Measurements from ENCODE around the gene IKZF3.

The IKZF3 gene

DNA sequence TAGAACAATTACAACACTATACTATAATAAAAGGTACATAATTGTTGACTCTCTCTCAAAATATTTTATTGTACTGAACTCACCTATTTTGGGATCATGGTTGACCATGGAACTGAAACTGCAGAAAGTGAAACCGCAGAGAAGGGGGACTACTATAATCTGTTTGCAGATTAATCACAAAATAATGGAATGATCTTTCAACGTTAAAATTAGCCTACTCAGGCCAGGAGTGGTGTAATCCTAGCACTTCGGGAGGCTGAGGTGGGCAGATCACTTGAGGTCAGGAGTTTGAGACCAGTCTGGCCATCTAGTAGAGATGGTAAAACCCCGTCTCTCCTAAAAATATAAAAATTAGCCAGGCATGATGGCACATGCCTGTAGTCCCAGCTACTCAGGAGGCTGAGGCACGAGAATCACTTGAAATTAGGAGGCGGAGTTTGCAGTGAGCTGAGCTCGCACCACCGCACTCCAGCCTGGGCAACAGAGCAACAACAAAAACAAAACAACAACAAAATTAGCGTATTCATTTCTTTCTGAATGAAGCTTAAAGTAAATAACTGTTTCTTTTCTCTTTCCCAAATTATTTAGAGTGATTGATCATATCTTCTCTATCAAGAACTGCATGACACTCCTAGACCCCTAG is 45.6 kb downstream of the IKZF3 start:
- no peak for TF ChIP-seq EZH2 (IDR thresholded peaks at IDR 0.05; ENCODE audit: borderline replicate concordance, low read depth, low read length, severe bottlenecking)
- TF ChIP-seq, protein P1, sequence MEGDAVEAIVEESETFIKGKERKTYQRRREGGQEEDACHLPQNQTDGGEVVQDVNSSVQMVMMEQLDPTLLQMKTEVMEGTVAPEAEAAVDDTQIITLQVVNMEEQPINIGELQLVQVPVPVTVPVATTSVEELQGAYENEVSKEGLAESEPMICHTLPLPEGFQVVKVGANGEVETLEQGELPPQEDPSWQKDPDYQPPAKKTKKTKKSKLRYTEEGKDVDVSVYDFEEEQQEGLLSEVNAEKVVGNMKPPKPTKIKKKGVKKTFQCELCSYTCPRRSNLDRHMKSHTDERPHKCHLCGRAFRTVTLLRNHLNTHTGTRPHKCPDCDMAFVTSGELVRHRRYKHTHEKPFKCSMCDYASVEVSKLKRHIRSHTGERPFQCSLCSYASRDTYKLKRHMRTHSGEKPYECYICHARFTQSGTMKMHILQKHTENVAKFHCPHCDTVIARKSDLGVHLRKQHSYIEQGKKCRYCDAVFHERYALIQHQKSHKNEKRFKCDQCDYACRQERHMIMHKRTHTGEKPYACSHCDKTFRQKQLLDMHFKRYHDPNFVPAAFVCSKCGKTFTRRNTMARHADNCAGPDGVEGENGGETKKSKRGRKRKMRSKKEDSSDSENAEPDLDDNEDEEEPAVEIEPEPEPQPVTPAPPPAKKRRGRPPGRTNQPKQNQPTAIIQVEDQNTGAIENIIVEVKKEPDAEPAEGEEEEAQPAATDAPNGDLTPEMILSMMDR (IDR thresholded peaks at IDR 0.05; ENCODE audit: borderline replicate concordance, extremely low read depth, low read length, poor library complexity, severe bottlenecking) = no peak
- Histone ChIP-seq H3K4me2 (ENCODE audit: insufficient read depth, low read length) (no peak overlapping the region), H3K27me3 (ENCODE audit: insufficient read depth, low read length, poor library complexity) (peaks cover 4% of the 10 kb centered on the region), H3K4me3 (ENCODE audit: low read depth in 1 of 2, low read length in 2 of 2) (no peak overlapping the region), H3K79me2 (ENCODE audit: insufficient read depth, low read length) (no peaks in the 10 kb centered on the region), H3K9me3 (ENCODE audit: insufficient read depth, low read length, severe bottlenecking) (peaks cover 3% of the 10 kb centered on the region), H3K4me1 (ENCODE audit: insufficient read depth, low read length) (peaks cover 34% of the 10 kb centered on the region), H3K9ac (ENCODE audit: low read depth, low read length) (no peak overlapping the region), H3K36me3 (ENCODE audit: insufficient read depth, low read length) (no peaks in the 10 kb centered on the region), H4K20me1 (ENCODE audit: insufficient read depth, low read length) (peaks cover 4% of the 10 kb centered on the region), H3K27ac (ENCODE audit: low read length) (no peak overlapping the region), H2AFZ (ENCODE audit: low read depth, low read length) (no peak overlapping the region)
- ATAC-seq (ENCODE audit: insufficient read depth, low read depth) = no peak
- DNase-seq = no peak

DNA sequence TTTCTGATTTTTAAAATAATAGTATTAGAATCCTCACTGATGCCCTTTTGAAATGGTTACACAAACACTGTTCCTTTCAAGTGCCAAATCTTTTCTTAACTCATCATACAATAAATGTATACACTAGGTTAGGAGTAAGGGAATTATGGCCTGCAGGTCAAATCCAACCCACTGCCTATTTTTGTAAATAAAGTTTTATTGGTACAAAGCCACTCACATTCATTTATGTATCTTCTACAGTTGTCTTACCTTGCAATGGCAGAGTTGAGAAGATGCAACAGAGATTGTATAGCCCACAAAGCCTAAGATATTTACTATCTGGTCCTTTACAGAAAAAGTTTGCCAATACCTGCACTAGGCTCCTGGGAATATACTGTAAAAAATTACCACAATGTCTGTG is 47.8 kb downstream of the IKZF3 start:
- no peaks in the 10 kb centered on the region for H3K9me3 ChIP-seq (ENCODE audit: insufficient read depth, low read length, severe bottlenecking)
- no peak overlapping the region for H3K4me3 ChIP-seq (ENCODE audit: low read depth in 1 of 2, low read length in 2 of 2)
- no peaks in the 10 kb centered on the region for H3K79me2 ChIP-seq (ENCODE audit: insufficient read depth, low read length)
- TF ChIP-seq, protein P1 (IDR thresholded peaks at IDR 0.05; ENCODE audit: borderline replicate concordance, extremely low read depth, low read length, poor library complexity, severe bottlenecking) = no peak
- TF ChIP-seq EZH2 (IDR thresholded peaks at IDR 0.05; ENCODE audit: borderline replicate concordance, low read depth, low read length, severe bottlenecking) = no peak
- no peak overlapping the region for H3K9ac ChIP-seq (ENCODE audit: low read depth, low read length)
- peaks cover 4% of the 10 kb centered on the region for H3K27me3 ChIP-seq (ENCODE audit: insufficient read depth, low read length, poor library complexity)
- H3K4me1 ChIP-seq (ENCODE audit: insufficient read depth, low read length) = peaks cover 46% of the 10 kb centered on the region
- peaks cover 4% of the 10 kb centered on the region for H4K20me1 ChIP-seq (ENCODE audit: insufficient read depth, low read length)
- no peak overlapping the region for H2AFZ ChIP-seq (ENCODE audit: low read depth, low read length)
- ATAC-seq (ENCODE audit: insufficient read depth, low read depth) (no peak), DNase-seq (no peak)
- no peaks in the 10 kb centered on the region for H3K36me3 ChIP-seq (ENCODE audit: insufficient read depth, low read length)
- H3K27ac ChIP-seq (ENCODE audit: low read length) = no peak overlapping the region
- H3K4me2 ChIP-seq (ENCODE audit: insufficient read depth, low read length) = no peak overlapping the region

DNA sequence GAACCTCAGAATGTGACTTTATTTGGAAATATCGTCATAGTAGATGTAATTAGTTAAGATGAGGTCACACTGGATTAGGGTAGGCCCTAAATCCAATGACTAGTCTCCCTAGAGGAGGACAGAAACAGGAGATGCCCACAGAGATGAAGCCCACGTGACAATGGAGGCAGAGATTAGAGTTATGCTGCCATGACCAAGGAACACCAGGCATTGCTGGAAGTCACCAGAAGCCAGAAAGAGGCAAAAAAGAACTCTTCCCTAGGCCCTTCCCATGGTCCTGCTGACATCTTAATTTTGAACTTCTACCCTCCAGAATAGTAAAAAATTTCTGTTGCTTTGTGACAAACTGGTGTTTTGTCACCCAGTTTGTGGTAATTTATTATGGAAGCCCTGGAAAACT is 49.6 kb downstream of the IKZF3 start:
- peaks cover 38% of the 10 kb centered on the region for H3K4me1 ChIP-seq (ENCODE audit: insufficient read depth, low read length)
- H3K27me3 ChIP-seq (ENCODE audit: insufficient read depth, low read length, poor library complexity) = no peaks in the 10 kb centered on the region

More for the DNA sequence above, 49.6 kb downstream of the IKZF3 start:
- H3K9me3 ChIP-seq (ENCODE audit: insufficient read depth, low read length, severe bottlenecking) = no peaks in the 10 kb centered on the region
- H3K4me3 ChIP-seq (ENCODE audit: low read depth in 1 of 2, low read length in 2 of 2) = no peak overlapping the region
- H4K20me1 ChIP-seq (ENCODE audit: insufficient read depth, low read length) = peaks cover 4% of the 10 kb centered on the region
- no peak overlapping the region for H3K4me2 ChIP-seq (ENCODE audit: insufficient read depth, low read length)
- TF ChIP-seq, protein P1 (IDR thresholded peaks at IDR 0.05; ENCODE audit: borderline replicate concordance, extremely low read depth, low read length, poor library complexity, severe bottlenecking) = no peak
- no peak for TF ChIP-seq EZH2 (IDR thresholded peaks at IDR 0.05; ENCODE audit: borderline replicate concordance, low read depth, low read length, severe bottlenecking)
- H3K79me2 ChIP-seq (ENCODE audit: insufficient read depth, low read length) = no peaks in the 10 kb centered on the region
- H2AFZ ChIP-seq (ENCODE audit: low read depth, low read length) = no peak overlapping the region
- H3K36me3 ChIP-seq (ENCODE audit: insufficient read depth, low read length) = no peaks in the 10 kb centered on the region
- ATAC-seq (ENCODE audit: insufficient read depth, low read depth) (no peak), DNase-seq (no peak)
- no peak overlapping the region for H3K9ac ChIP-seq (ENCODE audit: low read depth, low read length)
- no peak overlapping the region for H3K27ac ChIP-seq (ENCODE audit: low read length)
